Esophagus muscularis mucosa (tissue), 4 donors: Measurements from ENCODE around the gene ANGPTL8. TPM values are rescaled to one million over a fixed set of nuclear protein-coding genes. Genes with fewer than 3 reads are reported as not detected.

Experiments used
- DNase-seq: peaks from one replicate; pipeline ENCODE4 v3.0.0-alpha.2; 2017; ENCODE audit errors: extremely low spot score
- H3K27ac ChIP-seq, 4 donors: fragments of 200-600 bp; sonication (generic); replicated peaks in 1 of 4; 1 replicate in 3 of 4; 2 replicates in 1 of 4; pipeline ENCODE4 v1.5.1; 2016 to 2019; ENCODE audit warnings: mild to moderate bottlenecking in 1 of 4
- H3K27me3 ChIP-seq, 4 donors: fragments of 200-600 bp; sonication (generic); one replicate each; pipeline versions ENCODE4 v1.5.1 to v1.6.0; 2016 to 2019
- H3K36me3 ChIP-seq, 4 donors: fragments of 200-600 bp; sonication (generic); one replicate each; pipeline ENCODE4 v1.5.1; 2016 to 2019
- H3K4me1 ChIP-seq, 4 donors: fragments of 200-600 bp; sonication (generic); one replicate each; pipeline ENCODE4 v1.5.1; 2016 to 2019
- H3K4me3 ChIP-seq, 4 donors: fragments of 200-600 bp; sonication (generic); 1 replicate in 2 of 4; 2 replicates in 2 of 4; pipeline ENCODE4 v1.5.1; 2016 to 2019; ENCODE audit warnings: mild to moderate bottlenecking in 4 of 4, moderate library complexity in 1 of 4
- H3K9me3 ChIP-seq, 4 donors: fragments of 200-600 bp; sonication (generic); 1 replicate in 3 of 4; 2 replicates in 1 of 4; pipeline ENCODE4 v1.5.1; 2016 to 2019
- EP300 ChIP-seq: sonication (generic); formaldehyde crosslinking; IDR thresholded peaks from one replicate; pipeline ENCODE4 v1.6.1; 2017; ENCODE audit warnings: antibody characterized with exemption
- POLR2A ChIP-seq: fragments of 450-650 bp; IDR thresholded peaks from one replicate; pipeline ENCODE4 v1.6.1; 2017; ENCODE audit warnings: antibody characterized with exemption, moderate library complexity, mild to moderate bottlenecking, low read depth
- POLR2AphosphoS5 ChIP-seq, 2 donors: sonication (generic); formaldehyde crosslinking; IDR thresholded peaks; one replicate each; pipeline ENCODE4 v1.6.1; 2017; ENCODE audit warnings: antibody characterized with exemption in 2 of 2
- WGBS: methylation state at CpG from one replicate; pipeline ENCODE4 v1.1.5; 2018; 5-methylcytosine and 5-hydroxymethylcytosine counted together
- intact Hi-C: fragments of 100-400 bp; cut with DNase I; formaldehyde crosslinking; loops from one replicate; pipeline ENCODE4 v1.15.1; 2023
- total RNA-seq, 4 donors: library from RNA; depleted of rRNA; stranded (reverse); fragments of >200 nt; gene quantifications; one replicate each; pipeline versions ENCODE4 v1.1.0 to v1.2.1, GENCODE V29; 2016
- TF ChIP-seq, protein P1 (sequence below), 3 experiments: fragments of 200-600 bp in 2 of 3; fragments of 450-650 bp in 1 of 3; sonication (generic) in 2 of 3; IDR thresholded peaks; one replicate each; pipeline ENCODE4 v1.5.1; 2017 to 2019; ENCODE audit warnings: antibody characterized with exemption in 3 of 3, mild to moderate bottlenecking in 2 of 3, moderate library complexity in 1 of 3

Gene ANGPTL8
- total RNA-seq, 4 donors from 2014 or later, result 2.0 TPM; not detected in 3

DNA sequence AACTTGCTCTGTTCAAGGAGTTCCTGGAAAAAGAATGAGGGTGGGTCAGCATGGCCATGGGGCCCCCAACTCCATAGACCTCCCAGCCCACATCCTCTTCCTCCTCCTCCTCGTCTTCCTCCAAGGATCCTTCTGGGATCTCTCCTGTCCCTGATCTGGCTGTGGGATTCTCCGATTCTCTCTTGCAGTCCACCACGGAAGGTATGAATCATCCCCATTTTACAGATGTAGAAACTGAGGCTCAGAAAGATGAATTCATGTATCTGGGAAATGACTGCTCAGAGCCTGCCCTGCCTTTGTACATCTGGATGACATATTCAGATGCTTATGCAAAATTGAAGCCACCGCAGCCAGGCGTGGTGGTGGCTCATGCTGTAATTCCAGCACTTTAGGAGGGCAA, 39.9 kb upstream of the ANGPTL8 start:
- no peaks in the 10 kb centered on the region for H3K9me3 ChIP-seq
- WGBS, result 84% methylated on average over 5 of the region's 5 CpGs
- TF ChIP-seq EP300 (no peak), POLR2A (no peak), POLR2AphosphoS5 (IDR thresholded peaks at IDR 0.05) (no peak)
- TF ChIP-seq, protein P1, sequence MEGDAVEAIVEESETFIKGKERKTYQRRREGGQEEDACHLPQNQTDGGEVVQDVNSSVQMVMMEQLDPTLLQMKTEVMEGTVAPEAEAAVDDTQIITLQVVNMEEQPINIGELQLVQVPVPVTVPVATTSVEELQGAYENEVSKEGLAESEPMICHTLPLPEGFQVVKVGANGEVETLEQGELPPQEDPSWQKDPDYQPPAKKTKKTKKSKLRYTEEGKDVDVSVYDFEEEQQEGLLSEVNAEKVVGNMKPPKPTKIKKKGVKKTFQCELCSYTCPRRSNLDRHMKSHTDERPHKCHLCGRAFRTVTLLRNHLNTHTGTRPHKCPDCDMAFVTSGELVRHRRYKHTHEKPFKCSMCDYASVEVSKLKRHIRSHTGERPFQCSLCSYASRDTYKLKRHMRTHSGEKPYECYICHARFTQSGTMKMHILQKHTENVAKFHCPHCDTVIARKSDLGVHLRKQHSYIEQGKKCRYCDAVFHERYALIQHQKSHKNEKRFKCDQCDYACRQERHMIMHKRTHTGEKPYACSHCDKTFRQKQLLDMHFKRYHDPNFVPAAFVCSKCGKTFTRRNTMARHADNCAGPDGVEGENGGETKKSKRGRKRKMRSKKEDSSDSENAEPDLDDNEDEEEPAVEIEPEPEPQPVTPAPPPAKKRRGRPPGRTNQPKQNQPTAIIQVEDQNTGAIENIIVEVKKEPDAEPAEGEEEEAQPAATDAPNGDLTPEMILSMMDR (IDR thresholded peaks at IDR 0.05), result no peak
- DNase-seq, result no peak
- no peaks in the 10 kb centered on the region for H3K27me3 ChIP-seq
- intact Hi-C loops, result no loop called here
- H3K36me3 ChIP-seq, result peaks cover 0 to 64% (median 30%) of the 10 kb centered on the region in 4 donors
- H3K4me1 ChIP-seq, result peaks cover 47 to 76% (median 71%) of the 10 kb centered on the region in 4 donors
- no peak overlapping the region for H3K4me3 ChIP-seq
- H3K27ac ChIP-seq, result peak overlapping the region; percentile 89 to 98 (median 96)

DNA sequence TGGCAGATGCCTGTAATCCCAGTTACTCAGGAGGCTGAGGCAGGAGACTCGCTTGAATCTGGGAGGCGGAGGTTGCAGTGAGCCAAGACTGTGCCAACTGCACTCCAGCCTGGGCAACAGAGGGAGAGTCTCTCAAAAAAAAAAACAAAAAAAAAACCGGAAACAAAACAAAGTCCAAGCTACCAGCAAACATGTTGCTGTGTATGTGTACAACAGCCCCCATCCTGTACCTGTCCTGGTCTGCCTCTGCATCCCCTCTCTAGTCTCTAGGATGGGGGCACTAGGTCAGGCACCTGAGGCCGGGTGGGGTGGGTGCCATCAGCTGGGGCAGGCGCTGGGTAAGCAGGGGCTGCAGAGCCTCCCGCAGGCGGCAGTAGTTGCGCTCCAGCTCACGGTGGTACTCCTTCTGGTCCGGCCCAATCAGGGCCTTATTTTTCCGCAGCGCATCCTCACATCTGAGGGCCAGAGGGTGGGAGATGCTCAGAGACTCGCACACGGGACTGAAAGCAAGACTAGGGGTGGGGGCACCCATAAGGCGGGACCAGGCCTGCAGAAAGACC, 39.3 kb upstream of the ANGPTL8 start:
- intact Hi-C loops, result no loop called here
- 92% methylated on average over 15 of the region's 15 CpGs for WGBS
- no peak for DNase-seq
- Histone ChIP-seq H3K27me3 (no peaks in the 10 kb centered on the region), H3K4me1 (peaks cover 47 to 76% (median 71%) of the 10 kb centered on the region in 4 donors), H3K9me3 (no peaks in the 10 kb centered on the region), H3K27ac (peak overlapping the region; percentile 89 to 96 (median 93)), H3K4me3 (no peak overlapping the region), H3K36me3 (peaks cover 0 to 58% (median 28%) of the 10 kb centered on the region in 4 donors)
- no peak for TF ChIP-seq POLR2A
- no peak for TF ChIP-seq POLR2AphosphoS5 (IDR thresholded peaks at IDR 0.05)
- TF ChIP-seq, protein P1 (IDR thresholded peaks at IDR 0.05), result no peak

DNA sequence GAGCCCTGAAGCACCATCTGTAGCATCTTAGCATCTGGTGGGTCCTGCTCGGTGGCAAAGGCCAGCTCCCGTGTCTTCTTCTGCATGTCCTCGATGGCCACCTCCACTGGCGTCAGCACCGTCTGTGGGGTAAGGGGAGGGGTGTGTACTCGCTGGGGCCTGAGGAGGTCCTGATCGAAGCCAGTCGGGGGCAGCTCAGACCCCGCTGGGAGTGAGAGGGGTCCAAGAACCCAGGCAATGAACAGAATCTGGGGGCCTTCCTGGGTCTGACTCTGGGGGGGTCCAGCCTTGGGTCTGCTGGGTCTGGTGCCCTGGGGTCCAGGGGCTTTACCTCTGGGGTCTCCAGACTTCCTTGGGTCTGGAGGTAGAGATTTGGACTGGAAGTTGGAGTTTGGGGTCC, 38.5 kb upstream of the ANGPTL8 start:
- 93% methylated on average over 7 of the region's 9 CpGs for WGBS
- Histone ChIP-seq H3K27me3 (no peaks in the 10 kb centered on the region), H3K27ac (peak overlapping the region; percentile 89 to 96 (median 93)), H3K36me3 (peaks cover 0 to 53% (median 23%) of the 10 kb centered on the region in 4 donors), H3K9me3 (no peaks in the 10 kb centered on the region), H3K4me1 (peaks cover 41 to 76% (median 70%) of the 10 kb centered on the region in 4 donors), H3K4me3 (no peak overlapping the region)
- DNase-seq, result no peak
- intact Hi-C loops, result no loop called here
- no peak for TF ChIP-seq POLR2A
- TF ChIP-seq, protein P1 (IDR thresholded peaks at IDR 0.05), result no peak
- no peak for TF ChIP-seq EP300
- no peak for TF ChIP-seq POLR2AphosphoS5 (IDR thresholded peaks at IDR 0.05)

DNA sequence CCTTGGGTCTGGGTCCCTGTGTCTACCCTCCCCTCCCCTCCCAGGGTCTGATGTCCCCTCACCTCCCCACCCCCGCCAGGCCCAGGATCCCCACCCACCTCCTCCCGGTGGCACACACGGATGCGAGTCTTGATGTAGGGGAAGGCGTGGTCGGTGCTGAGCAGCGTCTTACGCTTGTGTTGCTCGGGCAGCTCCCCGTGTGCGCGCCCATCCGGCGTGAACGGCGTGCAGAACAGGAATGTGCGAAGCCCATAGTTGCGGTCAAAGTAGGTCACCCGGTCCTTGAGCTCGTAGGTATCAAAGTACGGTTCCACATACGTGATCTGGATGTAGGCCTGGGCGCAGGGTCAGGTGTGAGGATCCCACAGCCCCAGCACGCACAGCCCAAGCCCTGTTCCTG, 37.6 kb upstream of the ANGPTL8 start:
- H3K4me1 ChIP-seq, result peaks cover 41 to 77% (median 63%) of the 10 kb centered on the region in 4 donors
- 97% methylated on average over 13 of the region's 24 CpGs for WGBS
- no peak for DNase-seq
- H3K9me3 ChIP-seq, result no peaks in the 10 kb centered on the region
- H3K27me3 ChIP-seq, result no peaks in the 10 kb centered on the region
- intact Hi-C loops, result no loop called here
- H3K27ac ChIP-seq, result peak overlapping the region; percentile 89 to 96 (median 93)
- no peak for TF ChIP-seq EP300
- TF ChIP-seq POLR2A, result no peak
- TF ChIP-seq, protein P1 (IDR thresholded peaks at IDR 0.05), result no peak
- no peak overlapping the region for H3K4me3 ChIP-seq
- H3K36me3 ChIP-seq, result peaks cover 0 to 59% (median 26%) of the 10 kb centered on the region in 4 donors
